GM12892 (cell line): Measurements from ENCODE around the gene MERTK.

Experiments used
- POLR2A ChIP-seq: IDR thresholded peaks from 2 replicates; pipeline ENCODE4 v1.6.1; 2011; ENCODE audit warnings: low read depth, low read length, control low read depth
- POLR2AphosphoS5 ChIP-seq: IDR thresholded peaks from 2 replicates; pipeline ENCODE4 v1.6.1; 2011; ENCODE audit warnings: low read depth, low read length, control low read depth

DNA sequence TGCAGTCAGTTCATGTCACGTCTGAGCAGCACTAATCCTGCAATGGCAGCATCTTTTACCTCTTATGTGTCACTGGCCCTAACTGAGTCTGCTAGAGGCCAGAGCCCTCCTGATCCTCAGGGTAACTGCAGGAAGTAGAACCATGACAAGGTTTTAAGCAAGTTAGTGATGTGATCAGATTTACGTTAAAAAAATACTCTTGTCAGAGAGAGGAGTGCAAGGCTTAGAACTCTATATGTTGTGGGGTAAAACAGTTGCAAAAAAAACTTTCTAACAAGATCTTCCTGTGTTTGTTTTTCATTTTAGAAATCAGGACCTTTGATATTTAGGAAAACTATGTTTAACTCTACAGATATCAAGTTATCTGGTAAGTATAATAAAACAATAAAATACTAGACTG is 161.3 kb downstream of the MERTK start:
- TF ChIP-seq POLR2AphosphoS5: no peak
- TF ChIP-seq POLR2A: no peak
